Dermis microvascular lymphatic vessel endothelial cell (primary cell): Measurements from ENCODE around the gene BABAM2. TPM values are rescaled to one million over a fixed set of nuclear protein-coding genes. Genes with fewer than 3 reads are reported as not detected.

Source experiments
- DNase-seq, 2 donors: peaks; one replicate each; pipeline versions ENCODE4 v3.0.0 to v3.0.0-alpha.2; 2010; ENCODE audit warnings: low read depth in 2 of 2
- total RNA-seq: library from RNA; depleted of rRNA; stranded (reverse); fragments of >200 nt; gene quantifications from 2 replicates; pipeline ENCODE4 v1.2.1, GENCODE V29; 2014

Gene BABAM2
- total RNA-seq, 1 donor from 2014 or later, result 13.0 TPM

DNA sequence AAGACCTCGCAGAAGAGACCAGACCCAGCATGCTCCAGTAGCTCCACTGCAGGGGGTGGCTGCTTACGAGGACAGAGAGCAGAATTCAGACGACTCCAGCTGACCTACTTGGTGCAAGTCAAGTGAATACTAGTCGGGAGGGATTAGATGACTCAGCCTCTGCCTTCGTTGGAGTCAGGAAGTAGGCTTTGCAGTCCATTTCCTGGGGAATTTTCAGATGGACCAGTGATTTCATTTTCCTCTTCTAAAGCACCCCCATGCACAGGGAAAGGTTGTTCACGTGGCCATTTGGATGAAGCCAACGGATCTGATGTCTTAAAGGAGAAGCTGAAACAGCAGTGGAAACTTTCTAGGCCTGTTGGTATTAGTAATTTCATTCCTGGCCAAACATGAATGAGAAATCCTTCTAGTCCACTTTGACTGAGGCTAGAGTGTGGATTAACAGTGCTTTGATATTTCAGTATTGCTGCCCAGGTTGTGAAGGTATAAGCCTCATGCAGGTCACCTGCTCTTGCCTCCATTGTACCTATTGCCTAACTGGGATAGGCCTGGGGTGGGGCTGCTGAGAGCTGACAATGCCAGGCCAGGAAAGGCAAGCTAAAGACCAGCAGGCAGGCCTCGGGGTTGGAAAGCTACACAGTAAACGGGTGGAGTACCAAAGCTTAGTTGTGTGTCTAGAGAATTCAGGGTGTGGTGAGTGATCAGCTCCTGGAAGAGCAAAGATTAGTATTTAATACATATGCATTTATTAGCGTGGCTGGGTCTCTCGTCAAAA, 384.6 kb downstream of the BABAM2 start:
- DNase-seq, result peak; percentile 82 to 99

GRCh38 chr2:28276076-28276618, 385.6 kb downstream of the BABAM2 start:
- DNase-seq, result peak; percentile 16 to 95

GRCh38 chr2:28276807-28277206, 386.3 kb downstream of the BABAM2 start:
- no peak for DNase-seq

DNA sequence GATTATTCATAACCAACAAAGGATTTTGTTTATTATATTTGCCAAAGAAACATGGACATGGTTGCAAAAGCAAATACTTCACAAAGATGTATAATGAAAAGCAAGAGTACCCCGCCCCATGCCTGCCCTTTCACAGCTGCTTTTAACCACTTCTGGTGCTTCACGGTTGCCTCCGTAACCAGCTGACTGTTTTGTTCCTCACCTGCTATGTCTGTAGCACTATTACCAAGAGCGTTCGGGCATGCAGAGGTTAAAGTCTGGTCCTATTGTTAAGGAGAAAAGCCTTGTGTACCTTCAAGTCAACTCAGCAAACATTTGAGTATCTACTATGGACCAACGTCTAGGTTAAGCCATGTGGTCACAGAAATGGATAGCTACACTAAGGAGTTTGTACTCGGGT, 386.9 kb downstream of the BABAM2 start:
- DNase-seq, result no peak

GRCh38 chr2:28279371-28279770, 388.8 kb downstream of the BABAM2 start:
- DNase-seq, result no peak

- DNase-seq, result no peak
Measured at GRCh38 chr2:28280619-28281018, 390.1 kb downstream of the BABAM2 start.

GRCh38 chr2:28281739-28282138, 391.2 kb downstream of the BABAM2 start:
- DNase-seq, result no peak

- no peak for DNase-seq
Measured at GRCh38 chr2:28282248-28282647, 391.7 kb downstream of the BABAM2 start.

GRCh38 chr2:28282861-28283646, 392.5 kb downstream of the BABAM2 start:
- DNase-seq, result no peak

DNA sequence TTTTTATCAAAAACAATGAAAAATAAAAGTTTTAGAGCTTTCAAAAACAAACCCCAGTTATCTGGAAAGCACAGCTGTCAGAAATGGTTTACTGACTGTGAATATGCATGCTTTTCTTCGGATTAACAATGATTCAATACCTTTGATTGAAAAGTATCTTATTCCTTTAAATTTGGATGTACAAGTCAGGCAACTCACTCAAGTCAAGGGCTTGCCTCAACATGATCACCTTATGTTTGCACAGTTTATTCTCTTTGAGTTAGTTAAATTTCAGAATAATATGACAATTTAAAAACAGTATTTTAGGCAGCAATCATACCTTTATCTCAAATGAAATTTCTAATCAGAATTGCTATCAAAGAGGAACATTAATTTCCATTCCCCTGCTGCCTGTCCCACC, 393.3 kb downstream of the BABAM2 start:
- DNase-seq, result no peak

- no peak for DNase-seq
Measured at GRCh38 chr2:28286678-28287077, 396.1 kb downstream of the BABAM2 start.

DNA sequence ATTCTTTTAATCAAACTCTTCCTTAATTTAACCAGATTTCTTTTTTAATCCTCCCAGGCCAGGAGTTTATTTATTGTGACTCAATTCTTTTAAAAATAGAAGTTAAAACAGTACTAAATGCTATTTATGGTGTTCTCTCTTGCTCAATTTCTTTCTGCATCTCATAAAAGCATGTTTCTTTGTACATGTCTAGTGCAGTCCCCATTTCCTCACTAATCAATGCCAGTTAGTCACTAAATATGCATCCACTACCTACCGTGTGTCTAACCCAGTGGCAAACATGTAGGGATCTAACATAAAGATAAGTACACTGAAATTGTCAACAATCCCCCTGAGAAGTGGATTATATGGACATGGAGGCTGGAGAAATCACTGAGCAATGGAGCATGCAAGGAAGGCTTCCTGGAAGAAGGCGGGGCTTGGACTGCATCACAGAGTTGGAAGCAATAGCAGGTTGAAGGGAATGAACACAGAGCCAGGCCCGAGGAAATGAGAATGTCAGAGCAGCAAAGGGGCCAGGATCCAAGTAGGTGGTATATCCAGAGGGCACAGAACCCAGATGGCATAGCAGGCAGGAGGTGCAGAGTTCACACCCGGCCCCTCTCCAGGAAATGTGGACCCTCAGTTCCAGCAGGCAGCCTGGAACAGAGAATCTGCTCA, 396.9 kb downstream of the BABAM2 start:
- DNase-seq, result no peak

DNA sequence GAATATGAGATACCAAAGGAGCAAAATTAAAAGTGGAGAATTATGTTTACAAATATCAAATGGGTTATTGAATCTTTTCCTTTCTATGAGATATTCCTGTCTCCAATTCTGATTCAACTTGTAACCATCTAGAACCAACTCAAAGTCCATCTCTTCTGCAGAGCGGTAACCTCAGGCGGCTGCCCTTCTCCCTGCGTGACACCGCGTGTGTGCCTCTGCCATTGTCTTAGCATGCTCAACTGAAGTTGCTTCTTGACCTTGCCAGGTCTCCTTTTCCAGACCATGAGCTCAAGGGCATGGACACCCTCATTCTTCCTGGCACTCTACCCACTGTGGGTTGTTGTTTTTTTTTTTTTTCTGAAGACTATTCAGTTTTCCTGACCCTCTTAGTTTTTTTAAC, 398.1 kb downstream of the BABAM2 start:
- DNase-seq, result no peak

- no peak for DNase-seq
Measured at GRCh38 chr2:28291811-28292440, 401.4 kb downstream of the BABAM2 start.

GRCh38 chr2:28292491-28292890, 402.0 kb downstream of the BABAM2 start:
- no peak for DNase-seq

- no peak for DNase-seq
Measured at GRCh38 chr2:28293416-28293815, 402.9 kb downstream of the BABAM2 start.

DNA sequence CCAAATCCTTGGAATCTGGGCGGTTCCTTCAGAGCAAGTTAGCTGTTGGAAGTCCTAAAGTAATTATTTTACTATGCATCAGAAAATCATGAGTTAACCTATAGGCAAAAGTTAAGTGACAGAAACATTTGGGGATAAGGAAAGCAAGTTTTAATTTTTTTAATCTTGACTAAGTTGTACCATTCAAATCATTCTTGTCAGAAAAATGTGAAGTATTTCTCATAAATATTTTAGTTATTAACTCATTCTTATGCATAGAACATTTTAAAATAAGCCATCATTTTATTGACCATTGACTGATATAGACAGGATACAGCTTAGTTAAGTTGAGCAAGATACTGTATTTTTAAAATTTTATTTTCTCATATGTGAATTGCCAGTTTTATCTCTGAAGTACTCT, 403.9 kb downstream of the BABAM2 start:
- no peak for DNase-seq

- DNase-seq, result peak in 1 of 2 donors; percentile 19
Measured at GRCh38 chr2:28296243-28296642, 405.7 kb downstream of the BABAM2 start.

GRCh38 chr2:28296904-28297303, 406.4 kb downstream of the BABAM2 start:
- DNase-seq, result no peak

DNA sequence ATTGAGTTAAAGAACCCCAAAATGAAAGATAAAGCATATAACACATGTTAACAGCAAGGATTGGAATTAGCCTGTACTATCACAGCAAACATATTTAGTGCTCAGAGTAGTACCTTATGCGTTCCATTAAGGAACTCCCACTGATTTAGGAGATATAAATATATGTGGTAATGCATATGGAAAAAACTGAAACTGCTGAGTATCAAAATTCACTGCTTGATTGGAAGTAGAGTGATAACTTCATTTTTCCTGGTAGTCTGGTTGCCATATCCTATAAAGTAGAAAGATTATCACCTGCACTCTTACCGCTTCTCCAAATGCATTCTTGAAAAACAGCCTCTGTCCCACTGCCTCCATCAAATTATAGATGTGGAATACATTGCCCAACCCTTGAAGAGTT, 407.0 kb downstream of the BABAM2 start:
- no peak for DNase-seq

- DNase-seq, result no peak
Measured at GRCh38 chr2:28298406-28298805, 407.9 kb downstream of the BABAM2 start.
